ENCODE results near the gene SLC35F1.

DNA sequence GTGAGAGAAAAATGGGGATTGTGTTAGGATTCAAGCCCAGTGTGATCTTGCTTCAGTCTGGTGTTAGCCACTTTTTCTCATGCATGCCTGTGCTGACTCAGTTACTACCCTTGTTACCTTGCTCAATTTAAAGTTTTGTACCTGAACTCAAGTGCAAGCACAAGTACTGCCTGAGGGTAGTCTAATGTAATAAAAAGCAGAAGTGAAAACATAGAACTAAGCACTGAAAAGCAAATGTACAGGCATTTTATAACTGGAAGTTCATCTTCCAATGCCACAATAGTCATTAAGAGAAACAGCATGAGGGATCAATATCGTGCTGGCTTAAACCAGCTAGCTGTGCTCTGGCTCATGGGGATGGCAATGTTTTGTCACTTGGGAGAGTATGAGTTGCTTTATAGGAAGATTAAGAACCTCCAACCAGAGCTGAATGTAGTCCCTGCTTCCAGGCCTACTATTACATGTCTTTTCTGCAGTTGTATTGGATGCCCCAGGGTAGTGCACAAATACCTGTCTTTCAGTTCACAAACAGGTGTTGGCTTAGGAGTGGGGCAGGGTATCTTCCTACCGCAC lies 48.7 kb downstream of the SLC35F1 start:
- no peak for TF ChIP-seq CTCF (IDR thresholded peaks at IDR 0.05)
- TF ChIP-seq POLR2A (IDR thresholded peaks at IDR 0.05): no peak
